ENCODE data around the gene SERINC3.
A peak's percentile ranks its signal among the peaks of the same experiment; 100 is the strongest.
"Not testable (repeated sequence)": the region's sequence is repeated elsewhere in the genome, so short reads cannot be mapped to it uniquely, and the experiment has no call there.

Gene SERINC3

DNA sequence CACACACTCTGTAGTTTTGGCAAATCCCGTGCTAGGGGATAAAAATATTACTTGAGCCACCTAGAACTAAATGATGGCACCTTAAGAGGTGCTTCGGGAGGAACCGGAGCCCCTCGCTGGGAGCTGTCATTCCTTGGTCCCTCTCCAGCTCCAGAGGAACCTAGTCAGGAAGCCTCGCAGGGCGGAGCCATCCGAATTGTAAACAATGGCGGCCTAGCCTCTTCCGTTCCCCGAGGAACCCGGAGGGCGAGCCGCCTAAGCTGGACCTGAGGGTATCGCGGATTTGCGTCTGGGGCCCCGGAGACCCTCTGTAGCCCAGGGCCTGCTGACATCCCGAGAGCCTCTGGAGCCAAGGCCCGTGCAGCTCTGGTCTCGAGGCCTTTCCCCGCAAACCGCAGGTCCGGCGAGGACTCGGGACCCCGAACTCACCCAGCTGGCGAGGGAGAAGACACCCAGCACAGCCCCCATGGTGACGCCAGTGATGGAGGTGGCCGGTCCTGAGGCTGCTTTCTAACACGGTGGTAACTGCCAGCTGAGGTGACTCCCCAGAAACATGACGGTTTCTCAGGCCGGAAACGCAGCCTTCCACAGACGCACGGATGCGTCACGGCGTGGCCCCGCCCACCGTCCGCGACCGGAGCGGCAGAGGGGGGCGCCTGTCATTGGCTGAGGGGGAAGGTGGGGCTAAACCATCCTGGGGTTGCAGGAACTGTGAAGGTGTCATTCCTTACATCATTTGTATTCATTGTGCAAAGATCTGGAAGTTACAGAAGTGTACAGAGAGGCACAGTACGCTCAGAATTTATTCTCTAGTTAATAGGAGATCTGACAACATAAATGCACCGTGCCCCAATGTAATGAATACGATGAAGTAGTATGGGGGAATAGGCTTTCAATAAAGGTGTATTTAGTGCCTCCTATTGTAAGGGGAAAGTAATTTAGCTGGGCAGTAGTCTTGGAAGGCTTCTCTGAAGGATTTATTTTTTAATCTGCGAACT is at the start of gene SERINC3:
Gene SERINC3, minus strand, starts transcription at position 587 of the 998 bp plus-strand sequence. Its CDS starts 119 bp downstream, at position 468.
- peak; percentile 86 to 92 (median 87) for DNase-seq (ENCODE audit: low read depth in 3 of 3, low spot score in 1 of 3)

DNA sequence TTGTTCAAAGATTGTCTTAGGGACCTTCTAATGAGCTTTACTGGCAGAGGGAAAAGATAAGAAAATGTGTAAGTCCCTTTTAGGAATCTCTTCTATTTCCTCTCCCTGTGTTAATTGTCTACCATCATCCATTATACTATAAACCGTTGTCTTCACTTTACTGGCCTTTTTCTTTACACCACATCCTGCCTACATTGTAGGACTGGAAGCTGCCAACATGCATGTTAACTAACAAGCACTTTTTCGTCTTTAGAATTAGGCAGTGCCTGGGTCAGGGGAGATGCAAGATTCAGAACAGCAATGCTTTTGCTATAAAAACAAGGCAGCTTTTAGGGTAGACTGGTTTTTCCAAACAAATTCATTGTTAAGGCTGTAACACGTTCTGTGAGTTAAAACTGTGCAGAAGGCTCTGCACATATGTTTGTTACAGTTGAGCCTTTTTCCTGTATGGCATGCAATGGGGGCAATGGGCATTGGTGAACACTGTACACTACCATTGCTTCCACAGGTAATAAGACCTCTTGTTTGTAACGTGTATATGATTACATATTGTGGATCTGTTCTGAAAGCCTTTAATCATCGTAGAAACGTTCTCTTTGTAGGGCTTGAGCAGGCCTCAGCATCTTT is 49.6 kb upstream of the SERINC3 start:
- no peak for DNase-seq (ENCODE audit: low read depth in 3 of 3, low spot score in 1 of 3)

DNA sequence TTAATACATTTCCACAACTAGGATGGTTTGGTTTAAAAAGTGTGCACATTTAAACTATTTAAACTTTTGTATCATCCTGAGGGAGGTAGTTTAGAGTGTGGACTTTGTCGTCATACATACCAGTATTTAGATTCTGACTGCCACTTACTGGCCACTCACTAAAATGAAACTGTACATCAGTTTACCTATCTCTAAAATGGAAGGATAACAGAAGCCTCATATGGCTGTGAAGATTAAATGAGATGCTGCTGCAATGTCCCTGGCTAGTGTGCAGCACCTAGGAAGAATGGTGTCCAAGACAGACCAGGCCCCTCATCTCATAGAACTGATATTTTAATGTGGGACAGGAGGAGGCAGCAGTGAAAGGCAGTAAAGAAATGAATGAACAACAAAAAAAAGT is 48.5 kb upstream of the SERINC3 start:
- DNase-seq (ENCODE audit: low read depth in 3 of 3, low spot score in 1 of 3): no peak

DNA sequence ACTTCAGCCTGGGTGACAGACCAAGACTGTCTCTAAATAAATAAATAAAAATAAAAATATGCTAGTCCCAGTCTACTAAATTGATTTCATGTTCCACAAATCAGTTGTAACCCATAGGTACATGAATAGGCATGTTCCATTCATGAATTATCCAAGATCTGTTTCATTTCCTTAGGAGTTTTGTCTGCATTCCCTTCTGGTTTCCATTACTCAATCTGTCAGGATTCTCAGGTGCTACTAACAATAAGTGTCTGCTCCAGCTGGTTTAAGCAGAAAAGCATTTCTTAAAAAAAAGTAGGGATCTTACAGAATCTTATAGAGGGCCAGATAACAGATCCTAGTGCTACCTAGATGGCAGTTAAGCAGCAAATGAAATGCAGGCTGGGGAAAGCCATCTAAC is 44.9 kb upstream of the SERINC3 start:
- DNase-seq (ENCODE audit: low read depth in 3 of 3, low spot score in 1 of 3): no peak

DNA sequence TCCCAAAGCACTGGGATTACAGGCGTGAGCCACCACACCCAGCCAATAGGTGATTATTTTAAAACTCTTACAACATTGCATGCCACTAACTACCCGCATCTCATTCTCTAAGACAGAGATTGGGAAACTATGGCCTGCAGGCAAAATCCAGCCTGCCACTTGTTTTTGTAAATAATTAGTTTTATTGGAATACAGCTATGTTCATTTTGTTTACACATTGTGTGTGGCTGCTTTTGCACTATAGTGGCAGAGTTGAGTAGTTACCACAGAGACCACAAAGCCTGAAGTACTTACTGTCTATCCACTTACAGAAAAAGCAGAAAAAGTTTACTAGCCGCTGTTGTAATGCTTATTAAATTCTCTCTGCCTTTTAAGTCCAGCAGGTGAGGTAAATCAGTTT is 44.1 kb upstream of the SERINC3 start:
- DNase-seq (ENCODE audit: low read depth in 3 of 3, low spot score in 1 of 3): no peak

DNA sequence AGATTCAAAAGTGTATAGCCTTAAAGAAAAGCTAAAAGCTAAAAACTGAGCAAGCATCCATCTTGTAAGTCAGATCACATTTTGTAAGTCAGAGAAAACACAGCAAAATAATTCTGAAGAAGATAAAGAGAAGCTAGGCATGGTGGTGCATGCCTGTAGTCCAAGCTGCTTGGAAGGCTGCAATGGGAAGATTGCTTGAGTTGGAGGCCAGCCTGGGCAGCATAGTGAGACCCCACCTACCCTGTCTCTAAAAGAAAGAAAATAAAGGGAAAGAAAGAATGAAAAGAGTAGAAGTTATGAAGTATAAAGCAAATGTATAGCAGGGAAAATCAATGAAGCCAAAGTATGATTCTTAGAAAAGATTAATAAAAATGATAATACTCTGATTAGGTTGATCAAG is 40.0 kb upstream of the SERINC3 start:
- DNase-seq (ENCODE audit: low read depth in 3 of 3, low spot score in 1 of 3): no peak

DNA sequence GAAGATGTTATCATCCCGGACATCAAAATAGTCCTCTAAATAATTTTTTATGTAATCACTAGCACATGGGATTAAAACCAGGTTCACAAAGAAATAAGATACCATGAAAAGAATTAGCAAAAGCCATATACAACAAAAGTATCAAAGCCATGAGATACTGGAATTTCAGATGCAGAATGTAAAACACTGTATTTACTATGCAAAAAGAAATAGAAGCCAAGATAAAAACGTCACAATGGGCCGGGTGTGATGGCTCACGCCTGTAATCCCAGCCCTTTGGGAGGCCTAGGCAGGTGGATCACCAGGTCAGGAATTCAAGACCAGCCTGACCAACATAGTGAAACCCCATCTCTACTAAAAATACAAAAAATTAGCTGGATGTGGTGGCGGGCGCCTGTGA is 38.9 kb upstream of the SERINC3 start:
- not testable (repeated sequence) for DNase-seq (ENCODE audit: low read depth in 3 of 3, low spot score in 1 of 3)

DNA sequence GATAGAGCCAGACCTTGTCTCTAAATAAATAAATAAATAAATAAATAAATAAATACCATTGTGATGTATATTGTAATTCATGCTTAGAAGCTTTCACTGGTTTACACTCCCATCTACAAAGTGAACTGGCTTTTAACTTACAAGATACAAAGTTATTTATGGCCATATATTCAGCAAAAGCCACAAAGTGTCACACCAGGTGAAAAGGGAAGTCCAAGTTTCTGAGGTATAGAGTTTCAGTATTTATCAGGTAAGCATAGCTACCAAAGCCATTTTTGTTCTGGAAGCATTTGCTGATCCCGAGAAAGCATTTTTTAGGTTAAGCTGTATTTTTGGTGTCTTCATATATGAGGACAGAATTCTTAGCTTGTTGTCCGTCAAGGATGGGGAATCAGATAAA is 38.4 kb upstream of the SERINC3 start:
- DNase-seq (ENCODE audit: low read depth in 3 of 3, low spot score in 1 of 3): no peak

DNA sequence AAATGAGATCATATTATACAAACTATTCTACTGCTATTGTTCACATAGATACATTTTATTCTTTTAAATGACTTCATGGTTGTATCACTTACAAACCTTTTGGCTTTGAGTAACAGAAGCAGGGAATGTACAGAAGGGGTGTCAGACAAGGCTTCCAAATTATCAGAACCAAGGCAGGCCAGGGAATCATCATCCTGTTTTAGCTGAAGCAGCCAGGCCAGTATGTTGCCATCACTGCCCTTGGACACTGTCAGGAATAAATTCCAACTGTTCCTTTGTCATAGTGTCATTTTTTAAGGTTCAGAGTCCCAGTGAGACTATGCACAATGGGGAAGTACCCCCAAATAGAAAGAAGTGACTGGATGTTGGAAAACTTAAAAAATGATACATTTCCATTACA is 37.4 kb upstream of the SERINC3 start:
- no peak for DNase-seq (ENCODE audit: low read depth in 3 of 3, low spot score in 1 of 3)

DNA sequence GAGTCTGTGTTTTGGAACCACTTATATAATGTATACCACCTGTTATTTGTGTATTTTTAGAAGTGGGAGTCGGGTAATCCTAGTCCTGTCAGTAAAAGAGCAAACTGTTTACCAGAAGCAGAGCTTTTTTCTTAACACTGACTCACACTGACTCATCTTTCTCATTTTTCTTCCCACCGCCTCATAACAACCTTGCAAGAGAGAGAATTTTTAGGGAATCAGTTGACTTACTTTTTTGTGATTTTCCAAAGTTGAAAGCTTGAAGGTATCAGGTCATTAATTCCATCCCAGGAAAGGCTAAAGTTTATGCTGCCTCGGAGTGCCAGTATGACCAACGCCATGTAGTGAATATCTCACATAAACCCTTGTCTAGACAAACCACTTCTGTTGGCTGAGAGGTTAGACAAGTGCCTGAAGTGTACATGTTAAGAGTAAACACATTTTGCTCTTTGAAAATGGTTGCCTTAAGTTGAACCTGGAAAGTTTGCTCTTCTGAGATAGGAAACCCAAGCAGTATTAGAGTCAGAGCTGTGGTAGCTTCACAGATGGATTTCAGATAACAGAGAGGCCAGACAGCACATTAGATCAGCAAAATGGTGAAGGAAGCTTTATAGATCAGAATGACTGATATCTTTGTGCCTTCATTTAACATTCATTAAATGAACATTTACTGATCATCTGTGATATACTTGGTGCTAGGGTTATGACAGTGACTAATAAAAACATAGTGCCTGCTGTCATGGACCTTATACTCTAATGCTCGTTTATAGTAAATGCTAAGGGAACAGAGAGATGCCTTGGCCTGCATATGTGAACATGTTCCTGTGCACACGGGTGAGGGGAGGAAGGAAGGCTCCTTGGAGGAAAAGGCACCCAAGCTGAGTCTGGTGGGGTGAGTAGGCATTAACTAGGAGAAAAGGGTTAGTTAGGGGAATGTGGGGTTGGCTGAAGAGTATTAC is 31.4 kb upstream of the SERINC3 start:
- no peak for DNase-seq (ENCODE audit: low read depth in 3 of 3, low spot score in 1 of 3)

DNA sequence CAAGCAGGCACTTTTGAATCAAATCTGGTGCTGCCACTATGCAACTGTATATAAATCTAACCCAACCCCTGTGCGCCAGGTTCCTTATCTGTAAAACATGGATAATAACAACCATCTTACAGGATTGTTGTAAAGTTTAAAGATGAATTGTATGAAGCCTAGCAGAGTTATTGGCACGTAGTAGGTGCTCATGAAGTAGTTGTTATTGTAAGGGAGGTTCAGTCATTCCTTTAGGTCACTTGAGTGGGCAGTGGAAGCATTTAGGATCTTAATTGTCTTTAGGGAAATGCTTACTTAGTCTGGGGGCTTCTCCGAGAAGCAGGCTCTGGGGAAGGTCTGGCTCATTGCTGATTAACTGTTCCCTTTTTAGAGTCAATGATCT is 30.7 kb upstream of the SERINC3 start:
- DNase-seq (ENCODE audit: low read depth in 3 of 3, low spot score in 1 of 3): no peak

DNA sequence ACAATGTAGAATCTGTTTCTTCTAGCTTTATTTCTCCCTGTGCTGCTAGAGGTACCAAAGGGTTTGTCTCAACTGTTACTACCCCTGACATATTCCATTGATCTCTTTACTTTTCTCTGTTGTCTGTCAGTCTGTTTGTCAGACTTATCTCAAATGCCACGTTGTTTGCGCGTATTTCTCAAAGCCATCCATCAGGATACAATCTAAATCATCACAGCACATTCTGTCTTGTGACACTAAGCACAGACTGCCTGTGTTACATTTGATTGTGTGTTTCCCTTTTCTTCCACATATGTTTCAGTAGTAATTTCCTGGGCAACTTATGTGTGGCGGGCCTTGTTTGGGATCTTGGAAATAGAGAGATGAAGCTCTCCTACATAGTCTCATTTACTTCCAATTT is 30.2 kb upstream of the SERINC3 start:
- no peak for DNase-seq (ENCODE audit: low read depth in 3 of 3, low spot score in 1 of 3)

DNA sequence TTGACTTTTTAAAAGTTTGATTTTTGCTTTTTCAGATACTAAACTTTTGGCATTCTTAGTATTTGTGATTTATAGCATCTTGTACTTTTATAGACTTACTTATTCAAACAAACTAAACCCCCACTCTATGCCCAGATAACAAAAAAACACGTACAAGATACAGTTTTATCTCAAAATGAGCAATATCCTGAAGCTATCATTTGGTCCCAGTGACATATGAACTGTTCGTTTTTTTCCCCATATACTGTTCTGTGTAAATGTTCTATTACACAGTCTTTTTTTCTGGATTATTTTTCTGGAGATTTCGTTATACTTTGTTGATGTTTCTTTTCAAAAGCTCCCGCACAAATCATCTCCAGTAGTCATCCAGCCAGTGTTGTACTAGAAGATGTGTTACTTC is 27.3 kb upstream of the SERINC3 start:
- no peak for DNase-seq (ENCODE audit: low read depth in 3 of 3, low spot score in 1 of 3)

DNA sequence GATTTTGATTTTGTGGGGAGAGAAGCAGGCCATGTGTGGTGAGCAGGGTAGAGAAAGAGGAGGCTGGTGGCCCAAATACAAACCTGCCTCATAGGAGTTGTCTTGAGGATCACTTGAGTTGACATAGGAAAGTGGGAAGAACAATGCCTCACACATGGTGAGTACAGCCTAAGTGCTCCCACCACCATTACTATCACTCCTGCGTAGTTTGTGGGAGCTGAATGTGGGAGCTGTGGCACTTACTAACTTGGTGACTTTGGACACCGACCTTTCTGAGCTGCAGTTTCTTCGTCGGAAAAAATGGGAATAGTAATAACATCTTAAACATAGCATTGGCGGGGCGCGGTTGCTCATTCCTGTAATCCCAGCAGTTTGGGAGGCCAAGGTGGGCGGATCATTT is 25.5 kb upstream of the SERINC3 start:
- no peak for DNase-seq (ENCODE audit: low read depth in 3 of 3, low spot score in 1 of 3)

DNA sequence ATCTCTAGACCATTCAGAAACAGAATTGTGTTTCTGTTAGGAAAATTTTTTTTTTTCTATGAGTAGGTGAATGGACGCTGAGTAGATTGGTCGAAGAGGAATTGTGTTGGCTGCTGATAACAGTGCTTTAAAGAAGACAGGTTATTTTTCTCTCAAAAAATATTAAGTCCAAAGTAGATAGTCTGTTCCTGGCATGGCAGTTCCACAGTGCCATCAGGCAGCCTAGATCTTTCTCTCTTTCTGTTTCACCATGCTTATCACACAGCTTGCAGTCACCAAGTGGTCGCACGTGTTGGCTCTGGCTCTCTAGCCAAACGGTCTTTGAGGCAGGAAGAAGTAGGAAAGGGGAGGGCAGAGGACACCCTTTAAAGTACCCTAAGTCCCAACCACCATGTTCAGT is 22.4 kb upstream of the SERINC3 start:
- no peak for DNase-seq (ENCODE audit: low read depth in 3 of 3, low spot score in 1 of 3)

DNA sequence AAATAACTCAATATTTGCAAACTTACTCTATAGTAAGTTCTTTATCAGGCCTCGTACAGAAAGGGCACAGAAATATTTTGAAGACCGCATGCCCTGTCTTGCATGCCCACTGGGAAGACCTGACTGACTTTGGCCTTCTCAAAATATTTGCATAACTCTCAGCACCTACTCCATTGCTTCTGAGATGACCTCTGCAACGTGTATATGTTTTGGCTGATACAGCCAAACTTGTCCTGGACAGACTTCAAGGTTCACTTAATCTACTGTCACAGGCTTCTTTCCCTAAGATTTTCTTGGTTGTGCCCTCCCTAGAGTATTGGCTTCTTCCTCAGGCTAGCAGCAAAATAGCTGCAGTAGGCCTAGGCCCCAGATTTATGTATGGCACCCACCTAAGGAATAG is 21.5 kb upstream of the SERINC3 start:
- DNase-seq (ENCODE audit: low read depth in 3 of 3, low spot score in 1 of 3): no peak

DNA sequence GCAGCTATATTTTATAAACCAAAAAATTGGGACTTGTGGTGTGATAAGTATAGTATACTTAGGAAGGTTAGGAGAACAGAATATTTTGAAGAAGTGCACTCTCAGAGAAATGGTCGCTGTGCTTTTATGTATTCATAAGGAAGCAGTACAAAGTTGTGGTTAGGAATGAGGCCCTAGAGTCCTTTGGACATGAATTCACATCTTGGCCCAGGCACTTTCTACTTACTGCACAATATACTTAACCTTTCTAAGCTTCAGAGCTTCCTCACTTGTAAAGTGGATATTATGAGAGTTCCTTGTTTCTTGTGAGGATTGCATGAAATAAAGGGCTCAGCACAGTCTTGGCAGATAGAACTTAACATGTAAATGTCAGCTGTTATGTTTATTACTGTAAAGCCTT is 21.0 kb upstream of the SERINC3 start:
- DNase-seq (ENCODE audit: low read depth in 3 of 3, low spot score in 1 of 3): no peak

DNA sequence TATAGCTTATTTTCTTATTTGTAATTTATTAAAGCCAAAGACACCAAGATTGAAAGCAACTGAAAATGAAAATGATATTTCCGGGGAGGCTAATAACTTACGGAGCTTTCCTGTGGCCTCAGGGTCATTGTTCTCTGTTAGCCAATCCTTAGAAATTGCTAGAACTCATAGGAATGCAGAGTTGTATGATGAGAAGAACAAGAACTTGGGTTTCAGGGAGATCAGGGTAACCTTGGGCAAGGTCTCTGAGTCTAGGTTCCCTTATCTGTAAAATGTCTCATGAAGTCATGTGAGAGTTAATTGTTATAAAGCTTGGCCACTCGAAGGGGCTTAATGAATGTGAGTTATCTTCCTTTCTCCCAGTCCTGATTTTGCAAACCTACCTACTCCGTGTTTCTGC is 20.1 kb upstream of the SERINC3 start:
- DNase-seq (ENCODE audit: low read depth in 3 of 3, low spot score in 1 of 3): no peak

DNA sequence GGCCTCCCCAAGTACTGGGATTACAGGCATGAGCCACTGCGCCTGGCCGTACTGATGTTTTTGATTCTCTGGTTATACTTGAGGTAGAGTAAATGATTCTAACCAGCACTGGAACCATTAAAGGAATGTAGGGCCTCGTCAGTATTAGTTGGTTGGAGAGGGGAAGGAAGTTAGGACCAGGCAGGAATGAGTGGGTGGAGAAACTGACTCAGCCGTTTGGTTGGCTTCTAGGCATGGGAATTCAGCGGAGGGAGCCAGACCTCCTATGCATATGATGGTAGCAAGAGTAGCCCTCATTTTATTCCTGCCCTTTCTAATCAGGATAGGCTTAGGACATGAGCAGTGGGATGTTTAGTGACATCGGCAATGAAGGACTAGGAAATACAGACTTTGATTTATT is 19.0 kb upstream of the SERINC3 start:
- DNase-seq (ENCODE audit: low read depth in 3 of 3, low spot score in 1 of 3): no peak

DNA sequence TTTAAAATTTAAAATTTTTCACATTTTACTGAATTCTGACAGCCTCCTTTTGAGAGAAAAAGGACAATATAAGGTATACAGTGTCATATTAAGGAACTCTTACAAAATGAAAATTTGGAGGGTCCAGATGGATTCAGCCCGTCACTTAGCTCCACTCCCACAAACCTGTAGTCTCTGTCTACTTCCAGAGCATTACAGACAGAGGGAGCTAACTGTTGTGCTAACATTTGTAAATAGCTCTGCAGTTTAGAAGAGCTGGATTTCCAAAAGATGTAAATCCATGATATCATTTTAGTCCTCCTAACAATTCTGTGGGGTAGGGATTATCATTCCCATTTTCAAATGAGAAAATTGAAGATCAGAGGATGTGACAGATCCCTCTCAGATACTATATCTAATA is 16.1 kb upstream of the SERINC3 start:
- no peak for DNase-seq (ENCODE audit: low read depth in 3 of 3, low spot score in 1 of 3)

DNA sequence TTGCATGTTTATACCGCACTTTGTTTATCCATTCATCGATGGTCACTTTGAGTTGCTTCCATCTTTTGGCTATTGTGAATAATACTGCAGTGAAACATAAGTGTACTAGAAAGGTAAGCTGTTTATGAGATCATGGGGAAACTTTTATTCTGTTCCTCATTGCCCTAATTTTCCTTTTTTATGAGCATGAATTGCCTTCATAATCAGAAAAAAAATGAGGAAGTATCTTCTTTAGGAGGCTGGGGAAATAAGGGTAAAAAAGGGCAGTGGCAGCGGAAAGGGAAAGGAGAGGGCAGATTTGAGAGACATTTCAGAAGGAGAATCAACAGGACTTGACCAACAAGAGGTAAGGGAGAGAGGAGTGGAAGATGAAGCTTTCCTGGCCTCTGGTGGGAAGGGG is 14.3 kb upstream of the SERINC3 start:
- no peak for DNase-seq (ENCODE audit: low read depth in 3 of 3, low spot score in 1 of 3)
